ENCODE measurements around the gene SEC61A2.

SEC61A2 gene

DNA sequence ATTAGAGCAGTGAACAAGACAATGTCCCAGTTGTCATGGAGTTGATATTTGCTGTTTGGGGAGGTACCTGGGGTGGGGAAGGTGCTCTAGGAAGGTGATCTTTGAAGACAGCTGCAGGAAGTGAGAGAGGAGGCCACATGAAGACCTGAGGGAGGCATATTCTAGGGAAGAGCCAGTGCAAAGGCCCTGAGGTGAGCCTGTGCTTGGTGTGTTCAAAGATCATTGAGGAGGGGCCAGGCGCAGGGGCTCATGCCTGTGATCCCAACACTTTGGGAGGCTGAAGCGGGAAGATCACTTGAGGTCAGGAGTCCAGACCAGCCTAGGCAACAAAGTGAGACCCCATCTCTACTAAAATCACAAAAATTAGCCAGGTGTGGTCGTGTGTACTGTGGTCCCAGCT lies 15.1 kb downstream of the SEC61A2 start:
- TF ChIP-seq POLR2AphosphoS5 (IDR thresholded peaks at IDR 0.05; ENCODE audit: borderline replicate concordance, low read depth, low read length) (no peak), FOXP2 (optimal IDR thresholded peaks at IDR 0.05; ENCODE audit: control extremely low read depth, extremely low read length, insufficient read depth) (no peak), EZH2 (IDR thresholded peaks at IDR 0.05) (no peak)
- Histone ChIP-seq H3K36me3 (ENCODE audit: insufficient read depth, low read length) (no peaks in the 10 kb centered on the region; the same call in 1 of the 2 replicates), H3K27ac (no peak overlapping the region), H3K9me3 (ENCODE audit: low read depth, low read length) (no peaks in the 10 kb centered on the region), H3K9ac (ENCODE audit: insufficient read length) (no peak overlapping the region), H3K4me3 (no peak overlapping the region)
- no peak for DNase-seq (ENCODE audit: low read depth, low spot score)

DNA sequence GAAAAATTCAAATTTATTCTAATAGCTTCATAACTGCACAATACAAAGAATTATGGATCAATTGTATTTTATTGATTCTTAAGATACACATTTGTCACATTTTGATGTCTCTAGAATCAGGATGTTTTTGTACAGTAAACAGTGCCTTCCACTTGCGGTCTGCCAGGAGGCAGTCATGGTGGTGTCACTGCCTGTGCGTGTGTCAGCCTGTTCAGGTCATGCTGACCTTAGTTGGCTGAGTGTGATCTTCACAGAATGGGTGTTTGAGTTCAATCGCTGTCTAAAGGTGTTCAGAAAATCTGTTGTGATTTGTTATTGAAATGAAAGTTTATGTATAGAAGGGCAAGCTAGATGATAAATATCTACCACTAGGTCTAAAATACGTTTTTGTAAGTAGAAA lies 20.7 kb downstream of the SEC61A2 start:
- Histone ChIP-seq H3K36me3 (ENCODE audit: insufficient read depth, low read length) (no peaks in the 10 kb centered on the region; the same call in 1 of the 2 replicates), H3K9me3 (ENCODE audit: low read depth, low read length) (no peaks in the 10 kb centered on the region), H3K27ac (no peak overlapping the region), H3K9ac (ENCODE audit: insufficient read length) (no peak overlapping the region), H3K4me3 (no peak overlapping the region)
- TF ChIP-seq FOXP2 (optimal IDR thresholded peaks at IDR 0.05; ENCODE audit: control extremely low read depth, extremely low read length, insufficient read depth): no peak
- TF ChIP-seq POLR2AphosphoS5 (IDR thresholded peaks at IDR 0.05; ENCODE audit: borderline replicate concordance, low read depth, low read length): no peak
- no peak for TF ChIP-seq EZH2 (IDR thresholded peaks at IDR 0.05)
- no peak for DNase-seq (ENCODE audit: low read depth, low spot score)

DNA sequence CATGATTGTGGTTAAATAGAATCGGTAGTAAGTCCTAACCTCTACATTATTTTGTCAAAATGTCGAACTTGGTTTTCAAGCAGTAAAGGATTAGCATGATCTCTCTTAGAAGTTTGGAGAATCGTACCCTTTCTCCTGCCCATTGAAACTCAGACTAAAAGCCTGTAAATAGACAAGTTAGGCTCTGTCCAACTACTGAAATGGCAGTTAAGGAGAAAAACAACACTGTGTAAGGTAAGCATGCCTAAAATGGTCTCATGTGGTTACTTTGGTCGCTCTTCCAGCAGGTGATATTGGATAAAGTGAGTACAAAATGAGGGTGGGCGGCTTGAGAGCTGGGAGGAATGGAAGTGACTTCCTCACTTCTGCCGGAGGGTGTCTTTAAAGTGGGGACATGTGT lies 25.0 kb downstream of the SEC61A2 start:
- no peak for TF ChIP-seq POLR2AphosphoS5 (IDR thresholded peaks at IDR 0.05; ENCODE audit: borderline replicate concordance, low read depth, low read length)
- no peak for TF ChIP-seq FOXP2 (optimal IDR thresholded peaks at IDR 0.05; ENCODE audit: control extremely low read depth, extremely low read length, insufficient read depth)
- no peak for TF ChIP-seq EZH2 (IDR thresholded peaks at IDR 0.05)
- Histone ChIP-seq H3K9ac (ENCODE audit: insufficient read length) (no peak overlapping the region), H3K36me3 (ENCODE audit: insufficient read depth, low read length) (no peaks in the 10 kb centered on the region; the same call in 1 of the 2 replicates), H3K27ac (no peak overlapping the region), H3K4me3 (no peak overlapping the region), H3K9me3 (ENCODE audit: low read depth, low read length) (no peaks in the 10 kb centered on the region)
- no peak for DNase-seq (ENCODE audit: low read depth, low spot score)

DNA sequence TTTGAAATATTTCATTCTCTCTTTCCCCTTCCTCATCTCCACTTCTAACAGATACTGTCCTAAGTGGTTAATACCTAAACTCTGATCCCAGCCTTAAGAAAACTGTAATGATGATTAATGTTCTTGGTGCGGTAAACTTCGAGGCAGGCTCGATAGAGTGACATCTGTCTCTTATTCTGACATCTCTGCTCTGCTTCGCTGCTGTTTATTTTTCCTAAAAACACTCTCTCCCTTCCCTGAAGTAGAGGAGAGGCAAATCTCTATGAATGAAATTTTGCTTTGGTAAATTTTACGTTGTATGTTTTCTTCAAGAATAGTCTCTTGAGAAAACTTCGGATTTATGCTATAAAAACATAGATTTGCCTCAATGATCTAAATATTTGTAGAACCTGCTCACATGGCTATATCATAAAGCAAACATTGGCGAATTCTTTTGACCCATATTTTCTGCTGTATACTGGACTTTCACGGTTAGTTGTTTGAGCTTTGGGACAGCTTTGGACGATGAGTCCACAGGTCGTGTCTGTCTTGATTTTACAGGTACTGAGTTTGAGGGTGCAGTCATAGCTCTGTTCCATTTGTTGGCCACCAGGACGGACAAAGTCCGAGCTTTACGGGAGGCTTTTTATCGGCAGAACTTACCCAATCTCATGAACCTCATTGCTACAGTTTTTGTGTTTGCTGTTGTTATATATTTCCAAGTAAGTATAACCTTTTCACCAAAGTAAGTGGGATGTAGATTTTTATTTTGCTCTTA lies 27.1 kb downstream of the SEC61A2 start:
- Histone ChIP-seq H3K4me3 (no peak overlapping the region), H3K9ac (ENCODE audit: insufficient read length) (no peak overlapping the region), H3K36me3 (ENCODE audit: insufficient read depth, low read length) (no peaks in the 10 kb centered on the region), H3K9me3 (ENCODE audit: low read depth, low read length) (no peaks in the 10 kb centered on the region), H3K27ac (no peak overlapping the region)
- TF ChIP-seq POLR2AphosphoS5 (IDR thresholded peaks at IDR 0.05; ENCODE audit: borderline replicate concordance, low read depth, low read length) (no peak), FOXP2 (optimal IDR thresholded peaks at IDR 0.05; ENCODE audit: control extremely low read depth, extremely low read length, insufficient read depth) (no peak), EZH2 (IDR thresholded peaks at IDR 0.05) (no peak)
- no peak for DNase-seq (ENCODE audit: low read depth, low spot score)

DNA sequence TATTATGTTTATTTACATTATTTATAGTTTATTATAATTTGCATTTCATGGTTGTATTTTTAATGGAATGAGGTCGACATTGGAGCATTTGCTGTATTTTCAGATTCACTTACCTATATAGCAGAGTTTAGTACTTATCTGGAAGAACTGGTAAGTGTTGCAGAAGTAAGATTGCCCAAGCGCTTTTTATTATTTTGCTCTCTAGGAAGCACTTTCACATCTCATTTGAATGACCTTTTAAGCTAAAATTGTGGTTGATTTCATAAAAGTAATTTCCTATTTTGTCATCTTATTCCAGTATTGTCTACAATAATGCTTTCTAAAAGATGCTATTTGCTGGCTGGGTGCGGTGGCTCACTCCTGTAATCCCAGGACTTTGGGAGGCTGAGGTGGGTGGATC lies 28.6 kb downstream of the SEC61A2 start:
- DNase-seq (ENCODE audit: low read depth, low spot score): no peak
- H3K27ac ChIP-seq: no peak overlapping the region
- H3K36me3 ChIP-seq (ENCODE audit: insufficient read depth, low read length): no peaks in the 10 kb centered on the region; the same call in 1 of the 2 replicates
- no peak overlapping the region for H3K4me3 ChIP-seq
- H3K9me3 ChIP-seq (ENCODE audit: low read depth, low read length): no peaks in the 10 kb centered on the region
- no peak overlapping the region for H3K9ac ChIP-seq (ENCODE audit: insufficient read length)
- TF ChIP-seq FOXP2 (optimal IDR thresholded peaks at IDR 0.05; ENCODE audit: control extremely low read depth, extremely low read length, insufficient read depth) (no peak), EZH2 (IDR thresholded peaks at IDR 0.05) (no peak), POLR2AphosphoS5 (IDR thresholded peaks at IDR 0.05; ENCODE audit: borderline replicate concordance, low read depth, low read length) (no peak)

DNA sequence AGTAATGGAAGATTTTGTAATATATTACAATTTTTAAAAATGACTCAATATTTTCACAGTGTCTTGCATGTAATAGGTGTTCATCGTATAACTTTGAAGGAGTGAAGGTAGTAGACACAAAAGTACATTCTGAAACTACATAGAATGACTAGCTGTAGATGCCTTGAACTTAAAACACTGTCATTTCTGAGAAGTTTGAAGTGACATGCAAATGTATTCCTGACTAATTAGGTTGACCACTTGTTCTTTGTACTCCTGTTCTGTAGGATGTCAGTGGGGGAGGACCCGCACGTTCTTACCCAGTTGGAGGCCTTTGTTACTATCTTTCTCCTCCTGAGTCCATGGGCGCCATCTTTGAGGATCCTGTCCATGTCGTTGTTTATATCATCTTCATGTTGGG lies 31.2 kb downstream of the SEC61A2 start:
- H3K9me3 ChIP-seq (ENCODE audit: low read depth, low read length): no peaks in the 10 kb centered on the region
- no peak overlapping the region for H3K27ac ChIP-seq
- no peak for TF ChIP-seq EZH2 (IDR thresholded peaks at IDR 0.05)
- no peak for TF ChIP-seq FOXP2 (optimal IDR thresholded peaks at IDR 0.05; ENCODE audit: control extremely low read depth, extremely low read length, insufficient read depth)
- no peak for TF ChIP-seq POLR2AphosphoS5 (IDR thresholded peaks at IDR 0.05; ENCODE audit: borderline replicate concordance, low read depth, low read length)
- no peaks in the 10 kb centered on the region; the same call in 1 of the 2 replicates for H3K36me3 ChIP-seq (ENCODE audit: insufficient read depth, low read length)
- DNase-seq (ENCODE audit: low read depth, low spot score): no peak
- no peak overlapping the region for H3K4me3 ChIP-seq
- no peak overlapping the region for H3K9ac ChIP-seq (ENCODE audit: insufficient read length)

DNA sequence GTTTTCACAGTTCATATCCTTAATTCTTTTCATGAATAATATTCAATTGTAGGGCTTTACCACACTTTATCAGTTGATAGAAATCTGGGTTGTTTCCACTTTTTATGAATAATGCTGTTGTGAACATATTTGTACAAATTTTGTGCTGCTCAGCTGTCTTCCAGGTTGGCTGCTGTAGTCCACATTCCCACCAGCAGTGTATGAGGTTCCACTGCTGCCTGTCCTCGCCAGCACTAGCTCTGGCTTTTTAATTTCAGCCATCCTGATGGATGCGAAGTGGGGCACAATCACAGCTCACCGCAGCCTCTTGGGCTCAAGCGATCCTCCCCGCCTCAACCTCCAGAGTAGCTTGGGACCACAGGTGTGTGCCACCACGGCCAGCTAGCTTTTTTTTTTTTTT lies 33.5 kb downstream of the SEC61A2 start:
- H3K4me3 ChIP-seq: no peak overlapping the region
- H3K9ac ChIP-seq (ENCODE audit: insufficient read length): no peak overlapping the region
- H3K27ac ChIP-seq: no peak overlapping the region
- peaks cover 4% of the 10 kb centered on the region; the same call in 1 of the 2 replicates for H3K36me3 ChIP-seq (ENCODE audit: insufficient read depth, low read length)
- no peak for DNase-seq (ENCODE audit: low read depth, low spot score)
- no peaks in the 10 kb centered on the region for H3K9me3 ChIP-seq (ENCODE audit: low read depth, low read length)
- TF ChIP-seq FOXP2 (optimal IDR thresholded peaks at IDR 0.05; ENCODE audit: control extremely low read depth, extremely low read length, insufficient read depth) (no peak), POLR2AphosphoS5 (IDR thresholded peaks at IDR 0.05; ENCODE audit: borderline replicate concordance, low read depth, low read length) (no peak), EZH2 (IDR thresholded peaks at IDR 0.05) (no peak)

DNA sequence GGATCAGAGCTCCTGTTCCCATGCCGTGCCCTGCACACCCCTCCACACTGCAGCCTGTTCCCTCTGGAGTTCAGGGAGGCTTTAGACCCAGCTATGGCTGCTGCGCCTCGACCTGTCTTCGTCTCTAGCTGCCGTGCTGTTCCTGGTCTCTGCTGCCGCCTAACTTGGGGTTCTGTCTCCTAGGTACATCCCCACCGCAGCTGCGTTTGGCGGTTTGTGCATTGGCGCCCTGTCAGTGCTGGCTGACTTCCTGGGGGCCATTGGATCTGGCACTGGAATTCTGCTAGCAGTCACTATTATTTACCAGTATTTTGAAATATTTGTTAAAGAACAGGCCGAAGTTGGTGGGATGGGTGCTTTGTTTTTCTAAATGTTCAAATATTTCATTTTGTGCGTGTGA lies 34.6 kb downstream of the SEC61A2 start:
- Histone ChIP-seq H3K4me3 (no peak overlapping the region), H3K27ac (no peak overlapping the region), H3K9ac (ENCODE audit: insufficient read length) (no peak overlapping the region), H3K36me3 (ENCODE audit: insufficient read depth, low read length) (peaks cover 4% of the 10 kb centered on the region; the same call in 1 of the 2 replicates), H3K9me3 (ENCODE audit: low read depth, low read length) (no peaks in the 10 kb centered on the region)
- no peak for DNase-seq (ENCODE audit: low read depth, low spot score)
- TF ChIP-seq POLR2AphosphoS5 (IDR thresholded peaks at IDR 0.05; ENCODE audit: borderline replicate concordance, low read depth, low read length) (no peak), FOXP2 (optimal IDR thresholded peaks at IDR 0.05; ENCODE audit: control extremely low read depth, extremely low read length, insufficient read depth) (no peak), EZH2 (IDR thresholded peaks at IDR 0.05) (no peak)
